Measurements from ENCODE around the gene LAMA2. TPM values are rescaled to one million over a fixed set of nuclear protein-coding genes. Genes with fewer than 3 reads are reported as not detected.
A peak's percentile ranks its signal among the peaks of the same experiment; 100 is the strongest.

Gene LAMA2
- total RNA-seq, 1 donor from 2014 or later: 138 TPM

DNA sequence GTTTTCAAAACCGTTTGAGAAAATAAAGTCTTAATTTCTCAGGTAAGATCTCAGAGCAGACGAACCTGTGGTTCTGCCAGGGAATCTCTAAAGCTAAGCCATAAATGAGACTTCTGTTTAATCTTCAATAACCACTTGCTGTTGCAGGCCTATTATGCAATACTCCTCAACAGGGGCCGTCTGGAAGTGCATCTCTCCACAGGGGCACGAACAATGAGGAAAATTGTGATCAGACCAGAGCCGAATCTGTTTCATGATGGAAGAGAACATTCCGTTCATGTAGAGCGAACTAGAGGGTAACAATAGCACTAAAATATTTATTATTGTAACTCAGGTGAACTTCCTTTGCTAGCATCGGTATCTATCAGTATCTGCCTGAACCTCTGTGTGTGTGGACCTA lies 603.4 kb downstream of the LAMA2 start:
- intact Hi-C loops (cut with micrococcal nuclease): no loop called here
- ATAC-seq: no peak
- DNase-seq: no peak

DNA sequence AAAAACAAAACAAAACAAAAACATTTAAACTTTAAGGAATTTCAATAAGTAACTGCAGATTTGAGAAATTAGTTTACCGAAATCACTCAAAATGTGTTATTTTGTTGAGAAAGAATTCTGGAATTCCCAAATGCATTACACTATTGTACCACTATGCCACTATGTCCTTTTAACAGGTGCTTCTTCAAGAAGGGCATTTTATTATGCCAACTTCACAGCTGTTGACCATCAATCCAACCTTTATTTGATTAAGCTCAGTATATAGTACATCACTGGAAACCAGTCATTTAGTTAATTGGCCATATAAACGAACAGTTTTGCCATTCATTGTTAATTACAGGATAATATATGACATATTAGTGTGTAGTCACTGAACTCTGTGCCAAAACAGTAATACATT lies 605.4 kb downstream of the LAMA2 start:
- no peak for ATAC-seq
- no peak for DNase-seq

DNA sequence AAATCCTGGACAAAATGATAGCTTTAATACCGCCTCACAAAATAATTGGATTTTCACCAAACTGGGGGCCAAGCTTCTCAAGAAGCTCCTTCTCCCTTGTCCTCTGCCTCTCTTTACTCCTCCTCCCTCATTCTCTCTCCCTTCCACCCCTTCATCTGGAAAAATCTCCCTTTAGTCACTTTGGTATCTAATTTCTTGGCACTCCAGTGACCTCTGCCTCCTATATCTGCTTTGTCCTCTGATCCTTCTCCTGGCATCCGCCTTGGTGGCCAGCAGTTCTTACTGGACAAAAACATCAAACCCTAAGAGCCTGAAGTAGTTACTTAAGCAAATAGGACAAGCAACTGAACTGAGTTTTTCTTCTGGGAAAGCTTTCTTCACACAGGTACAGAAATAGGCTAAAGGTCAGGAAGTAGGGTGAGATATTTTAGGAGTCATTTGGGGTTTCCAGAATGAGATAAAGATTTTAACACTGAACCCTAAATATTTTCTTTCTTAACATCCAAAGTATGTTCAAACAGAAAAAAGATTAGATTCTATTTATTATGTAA lies 606.4 kb downstream of the LAMA2 start:
- intact Hi-C loops (cut with micrococcal nuclease): no loop called here
- DNase-seq (no peak), ATAC-seq (no peak)

More for the DNA sequence above, 605.4 kb downstream of the LAMA2 start:
- intact Hi-C loops (cut with micrococcal nuclease): no loop called here

DNA sequence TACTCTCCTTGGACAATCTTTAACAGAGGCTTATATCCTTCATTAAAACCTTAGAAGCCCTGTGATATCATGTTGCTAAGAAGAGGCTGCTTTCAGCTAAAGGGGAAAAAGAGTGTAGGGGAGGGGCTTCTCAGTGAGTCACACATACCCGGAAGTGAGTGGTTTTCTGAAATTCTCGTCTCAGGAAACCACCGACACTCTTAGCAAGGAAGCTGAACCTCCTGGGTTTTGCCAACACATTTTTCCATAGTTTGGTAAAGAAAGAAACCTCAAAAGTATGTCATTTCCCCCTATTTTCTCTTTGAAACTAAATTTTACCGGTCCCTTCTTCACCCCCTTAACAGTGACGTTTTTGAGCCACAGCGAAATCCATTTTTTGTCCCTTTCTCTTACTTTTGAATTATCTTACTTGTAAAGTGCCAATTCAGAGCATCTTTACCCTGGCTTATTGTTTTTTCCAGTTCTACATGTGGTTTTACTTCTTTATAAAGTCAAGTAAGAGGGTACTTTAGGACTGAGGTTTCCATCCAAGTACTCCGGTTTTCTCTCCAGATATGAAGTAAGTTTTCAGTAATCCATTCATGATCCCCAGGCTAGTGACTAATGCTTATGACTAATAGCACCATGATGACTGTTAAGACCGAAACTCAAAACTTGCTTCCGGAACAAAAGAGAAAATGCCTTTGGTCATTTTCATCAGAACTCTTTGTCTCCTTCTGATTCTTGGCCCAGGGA lies 607.8 kb downstream of the LAMA2 start:
- DNase-seq (no peak), ATAC-seq (peak; percentile 70)
- intact Hi-C loops (cut with micrococcal nuclease): no loop called here

DNA sequence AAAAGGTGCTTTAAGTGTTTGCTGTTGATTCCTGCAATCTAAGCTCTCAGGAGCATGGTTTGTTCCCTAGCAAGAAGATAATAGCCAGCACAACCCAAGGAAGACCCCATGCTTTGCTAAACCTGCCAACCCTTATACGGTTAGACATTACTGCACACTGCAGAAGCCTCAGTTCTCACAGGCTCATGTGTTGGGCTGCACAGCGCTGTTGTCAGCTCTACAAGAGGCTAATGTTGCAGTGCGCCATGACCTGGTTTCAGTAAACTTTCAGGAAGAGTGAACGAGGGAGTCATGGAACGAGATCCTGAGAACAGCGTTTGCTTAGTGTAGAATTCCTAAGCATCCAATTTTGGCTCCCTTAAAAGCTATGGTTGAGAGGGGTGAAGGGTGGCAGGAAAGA lies 608.5 kb downstream of the LAMA2 start:
- no peak for DNase-seq
- intact Hi-C loops (cut with micrococcal nuclease): no loop called here
- peak; percentile 13 for ATAC-seq

DNA sequence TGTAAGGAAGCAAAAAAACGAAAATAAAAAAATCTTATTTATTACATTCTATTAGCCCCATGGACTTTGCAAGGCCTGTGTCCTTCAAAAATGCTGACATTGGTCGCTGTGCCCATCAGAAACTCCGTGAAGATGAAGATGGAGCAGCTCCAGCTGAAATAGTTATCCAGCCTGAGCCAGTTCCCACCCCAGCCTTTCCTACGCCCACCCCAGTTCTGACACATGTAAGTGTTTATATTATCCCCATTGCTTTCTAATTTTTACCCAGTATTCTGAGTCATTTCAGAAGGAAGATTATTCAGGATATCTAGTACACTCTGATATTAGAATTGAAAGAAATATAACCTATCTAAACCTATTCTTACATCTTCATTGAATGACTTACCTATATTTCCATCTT lies 609.3 kb downstream of the LAMA2 start:
- no peak for DNase-seq
- no peak for ATAC-seq
- intact Hi-C loops (cut with micrococcal nuclease): no loop called here

DNA sequence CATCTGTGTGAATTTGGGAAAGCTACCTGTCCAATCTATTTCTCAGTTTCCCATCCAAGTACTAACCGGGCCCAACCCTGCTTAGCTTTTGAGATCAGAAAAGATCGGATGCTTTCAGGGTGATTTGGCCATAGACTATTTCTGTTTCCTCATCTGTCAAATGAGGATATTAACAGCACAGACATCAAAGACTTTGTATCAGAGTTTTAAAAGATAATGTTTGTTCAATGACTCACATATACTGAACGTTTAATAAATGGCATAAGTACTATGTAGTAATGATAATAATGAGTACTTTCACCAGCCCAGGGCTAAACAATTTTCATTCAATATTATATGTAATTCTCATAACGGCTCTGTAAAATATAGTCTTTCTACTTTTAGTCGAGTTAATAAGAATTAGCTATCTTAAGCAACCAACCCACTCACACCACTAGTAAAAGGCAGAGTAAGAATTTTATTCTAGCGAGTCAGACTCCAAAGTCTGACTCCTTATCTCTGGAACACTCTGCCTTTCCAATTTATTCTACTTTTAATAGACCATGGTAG lies 610.5 kb downstream of the LAMA2 start:
- no peak for DNase-seq
- intact Hi-C loops (cut with micrococcal nuclease): no loop called here
- peak; percentile 35 for ATAC-seq

DNA sequence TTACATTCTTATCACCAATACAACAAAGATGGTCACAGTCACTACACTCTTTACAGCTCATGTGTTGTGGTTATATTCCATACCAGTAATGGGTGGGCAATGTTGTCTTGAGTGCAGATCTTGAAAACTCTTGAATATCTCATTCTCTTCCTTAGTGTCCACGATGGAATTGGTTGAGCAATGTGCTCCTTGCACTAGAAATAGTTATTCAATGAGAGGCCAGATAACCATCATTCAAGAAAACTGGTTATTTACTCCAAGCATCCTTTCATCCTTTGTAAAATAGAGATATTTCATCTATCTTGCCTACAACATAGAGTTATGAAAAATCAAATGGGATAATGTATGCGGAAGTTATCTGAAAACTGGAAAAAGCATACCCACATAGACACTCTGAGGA lies 611.2 kb downstream of the LAMA2 start:
- DNase-seq (no peak), ATAC-seq (no peak)
- intact Hi-C loops (cut with micrococcal nuclease): no loop called here

DNA sequence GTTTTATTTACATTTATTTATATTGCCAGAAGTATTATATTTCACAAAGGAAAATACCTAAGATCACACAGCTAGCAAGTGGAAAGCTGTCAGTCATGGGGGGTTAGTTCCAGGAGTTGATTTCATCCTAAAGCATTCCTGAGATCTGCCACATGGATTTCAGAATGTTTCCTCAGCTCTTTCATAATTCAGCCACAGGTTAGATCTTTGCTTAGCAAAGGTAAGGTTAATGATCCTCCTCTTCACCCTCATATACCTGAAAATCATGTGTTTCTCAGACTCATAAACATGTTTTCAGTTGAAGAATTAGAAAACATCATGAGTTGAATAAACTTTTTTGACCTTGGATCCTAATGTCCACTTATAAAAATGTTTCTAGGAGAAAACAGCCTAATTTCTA lies 611.6 kb downstream of the LAMA2 start:
- ATAC-seq (no peak), DNase-seq (no peak)
- intact Hi-C loops (cut with micrococcal nuclease): no loop called here

DNA sequence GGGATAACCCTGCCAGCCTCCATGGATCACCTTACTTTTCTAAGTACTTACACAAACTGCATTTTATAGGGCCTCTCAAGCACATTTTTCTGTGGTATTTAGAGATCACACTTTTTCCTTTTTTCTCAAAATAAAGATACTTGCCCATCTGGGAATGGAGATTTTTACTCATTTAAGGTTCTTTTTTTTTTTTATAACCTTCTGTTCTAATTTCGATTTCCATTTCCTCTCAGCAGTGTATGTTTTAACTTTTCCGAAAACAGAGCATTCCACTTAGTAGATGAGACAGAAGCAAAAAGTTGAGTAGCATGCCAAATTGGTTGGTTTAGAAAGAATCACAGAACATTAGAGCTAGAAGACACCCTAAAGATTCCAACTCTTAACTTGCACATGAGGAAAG lies 612.7 kb downstream of the LAMA2 start:
- DNase-seq: no peak
- intact Hi-C loops (cut with micrococcal nuclease): loop anchor here (5.0 kb wide), 1 partner anchor 82 kb away; no protein-coding TSS in a partner anchor
- no peak for ATAC-seq

DNA sequence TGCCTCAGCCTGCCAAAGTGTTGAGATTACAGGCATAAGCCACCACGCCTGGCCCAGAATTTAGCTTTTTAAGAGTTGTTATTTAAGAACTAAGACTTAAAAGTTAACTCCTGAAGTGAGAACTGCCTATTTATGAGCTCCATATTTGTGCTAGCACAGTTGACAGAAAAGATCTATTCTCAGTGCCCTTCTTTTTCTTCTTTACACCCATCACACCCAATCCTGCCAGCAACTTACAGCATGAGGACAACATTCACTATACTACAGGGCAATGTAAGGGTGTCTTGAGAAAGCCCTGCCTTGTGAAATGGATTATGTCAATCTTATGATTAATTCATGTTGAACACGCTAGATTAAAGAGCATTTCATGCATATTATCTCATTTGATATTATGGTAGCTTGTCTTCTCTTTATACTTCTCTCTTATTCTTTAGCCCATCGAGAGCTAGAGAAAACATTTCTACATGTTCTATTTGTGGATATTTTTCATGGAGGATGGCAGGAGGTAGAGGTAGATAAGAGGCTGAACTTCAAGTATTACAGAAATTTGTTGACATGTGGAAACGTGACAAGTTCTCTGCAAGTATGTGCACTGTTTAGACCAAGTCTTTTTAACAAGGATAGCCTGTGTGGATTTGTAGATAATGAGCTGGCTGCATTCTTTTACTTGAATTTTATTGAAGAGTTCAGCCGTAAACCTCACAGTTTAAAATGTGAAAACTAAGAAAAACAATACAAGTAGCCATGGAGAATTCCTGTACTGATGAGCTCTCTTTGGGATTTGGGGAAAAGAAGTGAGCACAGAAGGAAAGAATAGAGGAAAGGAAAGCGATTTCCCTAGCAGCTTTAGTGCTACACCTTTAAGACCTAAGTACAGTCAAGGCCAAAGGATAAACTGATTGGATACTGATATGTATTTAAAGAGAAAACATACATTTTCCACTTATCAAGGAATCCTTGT lies 614.8 kb downstream of the LAMA2 start:
- intact Hi-C loops (cut with micrococcal nuclease): loop anchor here (5.0 kb wide), 1 partner anchor 80 kb away; no protein-coding TSS in a partner anchor
- ATAC-seq: peak; percentile 35
- no peak for DNase-seq

DNA sequence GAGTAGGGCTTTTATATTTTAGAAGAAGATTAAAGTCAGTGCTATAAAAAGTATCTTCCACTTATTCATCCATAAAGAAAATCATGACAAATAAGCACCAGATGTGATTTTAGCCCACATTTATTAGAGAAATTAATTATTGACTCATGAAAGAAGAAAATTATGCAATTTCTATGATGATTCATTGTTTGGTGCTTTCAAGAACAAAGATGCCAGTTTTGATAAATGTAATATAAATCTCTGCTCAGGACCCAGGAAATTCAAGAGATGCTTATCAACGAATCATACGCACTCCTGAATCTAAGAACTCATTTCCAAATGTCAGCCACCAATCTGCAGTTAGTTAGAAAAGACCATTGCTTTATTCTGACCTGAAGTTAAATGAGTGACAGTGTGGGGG lies 615.6 kb downstream of the LAMA2 start:
- ATAC-seq (no peak), DNase-seq (no peak)
- intact Hi-C loops (cut with micrococcal nuclease): loop anchor here (5.0 kb wide), 1 partner anchor 79 kb away; no protein-coding TSS in a partner anchor

DNA sequence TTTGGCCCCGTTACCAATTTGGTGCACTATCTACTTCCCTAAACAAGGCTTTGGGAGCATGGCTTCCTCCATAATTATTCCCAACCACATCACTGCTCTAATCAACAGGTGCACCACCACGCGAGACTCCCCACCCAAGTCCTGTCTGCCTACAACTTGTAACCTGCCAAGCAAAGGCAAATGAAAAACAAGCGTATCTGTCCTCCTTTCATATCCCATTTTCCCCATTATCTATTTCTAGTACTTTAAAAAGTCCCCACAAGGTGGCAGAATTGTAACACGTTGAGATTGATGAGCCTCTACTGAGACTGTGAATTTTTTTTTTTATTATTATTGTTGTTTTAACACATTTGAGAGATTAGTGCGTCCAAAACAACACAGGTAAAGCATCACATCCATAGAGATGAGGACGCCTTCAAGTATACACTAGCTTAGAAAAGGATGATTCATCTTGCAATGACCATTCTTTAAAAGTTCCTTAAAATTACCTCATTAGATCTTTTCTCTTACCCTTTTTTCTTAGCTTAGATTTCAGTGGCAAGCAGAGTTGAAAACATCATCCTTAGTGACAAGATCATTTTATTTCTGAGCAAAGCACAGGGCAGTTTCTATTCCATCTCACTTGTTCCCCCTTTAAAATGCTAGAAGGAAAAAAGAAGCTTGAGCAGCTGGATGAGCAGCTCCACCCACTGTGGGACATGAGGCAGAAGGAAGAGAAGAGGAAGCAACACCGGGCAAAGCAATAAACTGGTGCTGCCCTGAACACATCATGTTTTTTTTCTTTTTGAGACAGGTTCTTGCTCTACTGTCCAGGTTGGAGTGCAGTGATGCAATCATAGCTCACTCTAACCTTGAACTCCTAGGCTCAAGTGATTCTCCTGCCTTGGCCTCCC lies 616.3 kb downstream of the LAMA2 start:
- ATAC-seq (peak; percentile 49), DNase-seq (no peak)
- intact Hi-C loops (cut with micrococcal nuclease): loop anchor here (5.0 kb wide), 1 partner anchor 78 kb away; no protein-coding TSS in a partner anchor

DNA sequence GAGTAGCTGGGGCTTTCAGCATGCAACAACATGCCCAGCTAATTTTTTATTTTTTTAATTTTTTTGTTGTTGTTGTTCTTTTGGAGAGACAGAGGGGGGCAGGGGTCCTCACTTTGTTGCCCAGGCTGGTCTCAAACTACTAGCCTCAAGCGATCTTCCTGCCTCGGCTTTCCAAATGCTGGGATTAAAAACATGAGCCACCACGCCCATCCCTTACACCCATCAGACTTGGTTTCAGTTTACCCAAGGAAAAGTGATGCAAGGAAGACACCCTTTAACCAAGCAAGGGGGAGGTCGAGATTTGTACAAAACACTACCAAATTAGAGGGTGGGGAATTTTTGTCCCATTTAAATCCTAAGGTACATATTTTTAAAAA lies 616.9 kb downstream of the LAMA2 start:
- intact Hi-C loops (cut with micrococcal nuclease): loop anchor here (5.0 kb wide), 1 partner anchor 77 kb away; no protein-coding TSS in a partner anchor
- no peak for ATAC-seq
- no peak for DNase-seq

DNA sequence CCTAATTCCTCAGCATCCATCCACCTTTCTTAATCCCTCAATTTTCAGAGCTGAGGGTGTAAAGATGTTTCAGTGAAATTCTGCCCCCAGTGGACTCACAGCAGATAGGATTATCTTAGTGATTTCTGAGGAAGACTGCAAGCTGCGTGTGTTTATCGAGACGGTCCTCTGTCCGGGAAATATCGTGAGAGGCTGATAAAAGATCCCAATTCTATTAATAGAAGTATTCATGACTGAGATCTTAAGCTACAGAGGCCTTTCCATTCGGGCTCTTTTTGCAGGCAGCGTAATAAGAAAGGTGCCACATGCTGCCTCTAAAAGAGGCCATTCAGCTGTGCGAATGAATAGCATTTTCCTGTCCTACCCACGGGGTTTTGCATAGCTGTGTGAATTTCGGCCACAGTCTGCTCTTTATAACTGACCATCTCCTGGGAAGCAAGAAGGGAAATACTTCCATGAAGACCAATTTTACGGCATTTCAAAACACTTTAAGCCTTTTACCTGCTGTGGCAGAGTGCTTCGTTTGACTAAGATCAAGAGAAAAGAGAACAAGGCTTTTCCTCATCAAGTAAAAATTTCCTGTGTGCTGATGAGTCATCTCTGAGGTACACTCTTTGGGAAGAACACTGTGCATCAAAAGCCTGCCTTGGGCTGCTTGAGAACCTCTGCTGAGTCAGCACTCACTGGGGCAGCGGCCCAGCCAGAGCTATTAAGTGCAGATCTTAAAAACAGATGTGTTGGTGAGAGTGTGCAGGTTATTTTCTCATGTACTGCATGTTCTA lies 618.2 kb downstream of the LAMA2 start:
- DNase-seq: peak; percentile 54
- ATAC-seq: peak; percentile 50
- intact Hi-C loops (cut with micrococcal nuclease): no loop called here

DNA sequence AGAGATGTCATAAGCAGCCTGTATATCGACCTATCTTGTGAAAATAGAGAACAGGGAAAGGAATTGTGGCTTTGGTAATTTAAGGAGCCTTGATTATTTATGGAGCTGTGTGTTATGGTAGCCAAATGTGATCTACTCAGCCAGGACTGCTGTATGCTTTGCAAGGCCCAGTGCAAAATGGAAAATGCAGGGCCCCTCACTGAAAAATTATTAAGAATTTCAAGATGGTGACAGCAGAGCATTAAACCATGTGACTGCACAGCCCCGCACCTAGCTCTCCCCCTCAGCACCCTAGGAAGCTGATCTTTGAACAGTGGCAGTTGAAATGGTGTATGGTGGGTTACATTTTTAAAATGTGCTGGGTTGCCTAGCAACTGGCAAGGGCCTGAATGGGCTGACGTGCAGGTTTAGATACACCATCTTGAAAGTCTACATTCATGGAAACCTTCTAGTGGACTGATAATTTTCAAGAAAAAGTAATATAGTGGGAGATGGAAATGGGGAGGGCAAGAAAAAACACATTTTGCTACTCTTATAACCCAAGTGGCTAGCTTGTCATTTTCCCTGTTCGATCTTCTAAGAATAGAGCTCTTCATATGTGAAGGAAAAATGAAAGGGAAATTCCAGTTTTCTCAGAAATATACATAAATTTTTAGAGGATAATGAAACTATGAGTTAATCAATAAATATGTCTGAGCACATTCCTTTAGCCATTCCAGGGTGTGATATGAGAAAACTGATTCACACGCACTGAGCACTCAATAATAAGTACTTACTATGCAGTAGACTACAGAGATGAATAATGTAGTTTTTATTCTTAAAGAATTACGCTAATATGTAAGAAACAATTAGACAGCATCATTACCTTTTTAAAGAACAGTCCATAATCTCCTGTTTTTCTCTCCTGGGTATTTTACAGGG lies 619.1 kb downstream of the LAMA2 start:
- ATAC-seq: no peak
- no peak for DNase-seq
- intact Hi-C loops (cut with micrococcal nuclease): no loop called here

DNA sequence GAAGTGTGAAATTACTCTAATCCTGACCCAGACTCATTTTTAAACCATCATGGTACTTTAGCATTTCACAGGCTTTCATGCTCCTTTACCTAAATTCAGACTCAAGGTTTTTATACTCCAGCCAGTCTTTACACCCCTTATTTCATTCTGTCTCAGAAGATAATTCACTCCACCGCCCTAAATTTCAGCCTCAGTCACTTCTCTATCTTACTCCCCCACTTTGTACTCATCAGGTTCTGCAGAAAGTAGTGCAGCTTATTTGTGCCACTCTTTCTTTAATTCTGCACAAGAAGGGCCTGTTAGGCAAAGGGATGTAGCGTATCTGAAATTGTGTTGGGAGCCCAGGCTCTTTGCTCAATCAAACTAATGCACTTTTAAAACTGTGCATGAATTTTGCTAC lies 621.5 kb downstream of the LAMA2 start:
- ATAC-seq (no peak), DNase-seq (no peak)
- intact Hi-C loops (cut with micrococcal nuclease): no loop called here
